Stomach (tissue), 4 donors: Measurements from ENCODE around the gene INF2.

ENCODE experiments used
- CTCF ChIP-seq, 7 experiments: fragments of 450-650 bp in 4 of 7; fragments of 200-600 bp in 3 of 7; sonication (generic) in 3 of 7; IDR thresholded peaks; one replicate each; pipeline ENCODE4 v1.5.1; 2016 to 2019; ENCODE audit warnings: antibody characterized with exemption in 7 of 7, control low read depth in 2 of 7, mild to moderate bottlenecking in 1 of 7
- POLR2A ChIP-seq, 4 donors: fragments of 450-650 bp; IDR thresholded peaks; one replicate each; pipeline ENCODE4 v1.6.1; 2016; ENCODE audit warnings: antibody characterized with exemption in 4 of 4, control low read depth in 2 of 4, mild to moderate bottlenecking in 1 of 4, moderate library complexity in 1 of 4

GRCh38 chr14:104718147-104718546 lies 28.7 kb downstream of the INF2 start:
- no peak for TF ChIP-seq POLR2A (IDR thresholded peaks at IDR 0.05)
- no peak for TF ChIP-seq CTCF (IDR thresholded peaks at IDR 0.05)
